ENCODE data around the gene SH3GLB2.

GRCh38 chr9:129027685-129028191 is 393 bp downstream of the SH3GLB2 start:
- TF ChIP-seq EZH2 (IDR thresholded peaks at IDR 0.05; ENCODE audit: low read depth, unreplicated experiment) (no peak), JUNB (IDR thresholded peaks at IDR 0.05; ENCODE audit: unreplicated experiment) (no peak), EZH2phosphoT487 (IDR thresholded peaks at IDR 0.05; ENCODE audit: unreplicated experiment) (no peak)
- TF ChIP-seq, protein P1, sequence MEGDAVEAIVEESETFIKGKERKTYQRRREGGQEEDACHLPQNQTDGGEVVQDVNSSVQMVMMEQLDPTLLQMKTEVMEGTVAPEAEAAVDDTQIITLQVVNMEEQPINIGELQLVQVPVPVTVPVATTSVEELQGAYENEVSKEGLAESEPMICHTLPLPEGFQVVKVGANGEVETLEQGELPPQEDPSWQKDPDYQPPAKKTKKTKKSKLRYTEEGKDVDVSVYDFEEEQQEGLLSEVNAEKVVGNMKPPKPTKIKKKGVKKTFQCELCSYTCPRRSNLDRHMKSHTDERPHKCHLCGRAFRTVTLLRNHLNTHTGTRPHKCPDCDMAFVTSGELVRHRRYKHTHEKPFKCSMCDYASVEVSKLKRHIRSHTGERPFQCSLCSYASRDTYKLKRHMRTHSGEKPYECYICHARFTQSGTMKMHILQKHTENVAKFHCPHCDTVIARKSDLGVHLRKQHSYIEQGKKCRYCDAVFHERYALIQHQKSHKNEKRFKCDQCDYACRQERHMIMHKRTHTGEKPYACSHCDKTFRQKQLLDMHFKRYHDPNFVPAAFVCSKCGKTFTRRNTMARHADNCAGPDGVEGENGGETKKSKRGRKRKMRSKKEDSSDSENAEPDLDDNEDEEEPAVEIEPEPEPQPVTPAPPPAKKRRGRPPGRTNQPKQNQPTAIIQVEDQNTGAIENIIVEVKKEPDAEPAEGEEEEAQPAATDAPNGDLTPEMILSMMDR (conservative IDR thresholded peaks at IDR 0.05; ENCODE audit: low read depth in 2 of 2) = no peak
- TF ChIP-seq, protein P2, sequence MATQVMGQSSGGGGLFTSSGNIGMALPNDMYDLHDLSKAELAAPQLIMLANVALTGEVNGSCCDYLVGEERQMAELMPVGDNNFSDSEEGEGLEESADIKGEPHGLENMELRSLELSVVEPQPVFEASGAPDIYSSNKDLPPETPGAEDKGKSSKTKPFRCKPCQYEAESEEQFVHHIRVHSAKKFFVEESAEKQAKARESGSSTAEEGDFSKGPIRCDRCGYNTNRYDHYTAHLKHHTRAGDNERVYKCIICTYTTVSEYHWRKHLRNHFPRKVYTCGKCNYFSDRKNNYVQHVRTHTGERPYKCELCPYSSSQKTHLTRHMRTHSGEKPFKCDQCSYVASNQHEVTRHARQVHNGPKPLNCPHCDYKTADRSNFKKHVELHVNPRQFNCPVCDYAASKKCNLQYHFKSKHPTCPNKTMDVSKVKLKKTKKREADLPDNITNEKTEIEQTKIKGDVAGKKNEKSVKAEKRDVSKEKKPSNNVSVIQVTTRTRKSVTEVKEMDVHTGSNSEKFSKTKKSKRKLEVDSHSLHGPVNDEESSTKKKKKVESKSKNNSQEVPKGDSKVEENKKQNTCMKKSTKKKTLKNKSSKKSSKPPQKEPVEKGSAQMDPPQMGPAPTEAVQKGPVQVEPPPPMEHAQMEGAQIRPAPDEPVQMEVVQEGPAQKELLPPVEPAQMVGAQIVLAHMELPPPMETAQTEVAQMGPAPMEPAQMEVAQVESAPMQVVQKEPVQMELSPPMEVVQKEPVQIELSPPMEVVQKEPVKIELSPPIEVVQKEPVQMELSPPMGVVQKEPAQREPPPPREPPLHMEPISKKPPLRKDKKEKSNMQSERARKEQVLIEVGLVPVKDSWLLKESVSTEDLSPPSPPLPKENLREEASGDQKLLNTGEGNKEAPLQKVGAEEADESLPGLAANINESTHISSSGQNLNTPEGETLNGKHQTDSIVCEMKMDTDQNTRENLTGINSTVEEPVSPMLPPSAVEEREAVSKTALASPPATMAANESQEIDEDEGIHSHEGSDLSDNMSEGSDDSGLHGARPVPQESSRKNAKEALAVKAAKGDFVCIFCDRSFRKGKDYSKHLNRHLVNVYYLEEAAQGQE (IDR thresholded peaks at IDR 0.05; ENCODE audit: unreplicated experiment) = no peak
